Panc1 (cell line): ENCODE measurements around the gene NPAS3. TPM values are rescaled to one million over a fixed set of nuclear protein-coding genes. Genes with fewer than 3 reads are reported as not detected.

Experiments used
- ATAC-seq: fragments of 200-7000 bp; cut with Tn5 transposase; 2 replicates; pipeline ENCODE4 v1.9.1; 2020; ENCODE audit warnings: mild to moderate bottlenecking, moderate library complexity
- BruUV-seq: library from RNA; stranded (reverse); fragments of 400-500 nt; replicated peaks from 2 replicates; lab custom pipeline; 2021; lab: Mats Ljungman, UMichigan
- CTCF ChIA-PET: fragments of 300-600 bp; sonication (Branson Sonifier 250); formaldehyde crosslinking; loops from one replicate; lab custom pipeline; 2022; ENCODE audit warnings: antibody characterized with exemption; lab: Charles Lee
- POLR2A ChIA-PET: fragments of 300-600 bp; sonication (Branson Sonifier 250); formaldehyde crosslinking; loops from one replicate; lab custom pipeline; 2022; ENCODE audit warnings: antibody characterized with exemption; lab: Charles Lee
- DNase-seq: peaks from one replicate; pipeline ENCODE4 v3.0.0-alpha.2; 2010; ENCODE audit warnings: low read depth, low spot score
- H3K27ac ChIP-seq: 2 replicates; pipeline ENCODE4 v1.5.1; 2011; ENCODE audit warnings: mild to moderate bottlenecking, low read length, inconsistent platforms
- H3K27me3 ChIP-seq: fragments of 200-500 bp; sonication (Bioruptor generic); 2 replicates; pipeline ENCODE4 v1.6.0; 2014; ENCODE audit warnings: low read length, inconsistent platforms; ENCODE audit not compliant: control insufficient read depth, insufficient read depth
- H3K36me3 ChIP-seq: fragments of 200-500 bp; sonication (Bioruptor generic); 2 replicates; pipeline ENCODE4 v1.5.1; 2014; ENCODE audit warnings: inconsistent platforms, mild to moderate bottlenecking, low read length, moderate library complexity; ENCODE audit not compliant: control insufficient read depth, insufficient read depth
- H3K4me1 ChIP-seq: 2 replicates; pipeline ENCODE4 v1.5.1; 2011; ENCODE audit warnings: inconsistent platforms, mild to moderate bottlenecking, low read length, moderate library complexity; ENCODE audit not compliant: control insufficient read depth, insufficient read depth
- H3K4me3 ChIP-seq, 2 experiments: 2 replicates each; pipeline ENCODE4 v1.5.1; 2011 to 2012; ENCODE audit warnings: low read depth in 2 of 2, low read length in 2 of 2, mild to moderate bottlenecking in 2 of 2, inconsistent platforms in 1 of 2, moderate library complexity in 1 of 2
- H3K9me3 ChIP-seq: fragments of 200-500 bp; sonication (Bioruptor generic); 2 replicates; pipeline ENCODE4 v1.5.1; 2014; ENCODE audit warnings: low read depth, mild to moderate bottlenecking, inconsistent platforms, low read length, moderate library complexity; ENCODE audit not compliant: control insufficient read depth, insufficient read depth
- CTCF ChIP-seq: fragments of 450-650 bp; IDR thresholded peaks from 2 replicates; pipeline ENCODE4 v1.5.1; 2017; ENCODE audit warnings: mild to moderate bottlenecking
- POLR2AphosphoS5 ChIP-seq: IDR thresholded peaks from 2 replicates; pipeline ENCODE4 v1.6.1; 2012; ENCODE audit warnings: mild to moderate bottlenecking, low read depth, low read length, moderate library complexity
- REST ChIP-seq, 2 experiments: IDR thresholded peaks; 2 replicates each; pipeline ENCODE4 v1.6.1; 2011 to 2012; ENCODE audit warnings: low read depth in 2 of 2, control low read depth in 1 of 2, low read length in 1 of 2, mild to moderate bottlenecking in 1 of 2, moderate library complexity in 1 of 2; ENCODE audit not compliant: insufficient read depth in 1 of 2
- SIN3A ChIP-seq: IDR thresholded peaks from 2 replicates; pipeline ENCODE4 v1.6.1; 2012; ENCODE audit warnings: low read depth, mild to moderate bottlenecking, low read length, moderate library complexity, borderline replicate concordance; ENCODE audit not compliant: insufficient read depth
- TCF7L2 ChIP-seq: IDR thresholded peaks from 2 replicates; pipeline ENCODE4 v1.6.1; 2011; ENCODE audit warnings: mild to moderate bottlenecking, low read depth, low read length, inconsistent platforms
- in situ Hi-C: cut with HindIII; loops from 2 replicates; pipeline ENCODE4 v1.10.0; 2016; ENCODE audit warnings: low sequenced_read_pairs, low pct_unique_long_range_greater_than_20kb
- intact Hi-C: fragments of 100-400 bp; cut with micrococcal nuclease; formaldehyde crosslinking; loops from one replicate; pipeline ENCODE4 v1.10.0; 2022; ENCODE audit not compliant: unreplicated experiment
- total RNA-seq: library from RNA; stranded (reverse); gene quantifications from one replicate; pipeline ENCODE4 v1.2.1, GENCODE V29; 2021; ENCODE audit not compliant: unreplicated experiment

Gene NPAS3
- total RNA-seq, 1 experiment from 2014 or later: 0.23 TPM

GRCh38 chr14:33794791-33795305 lies 856.2 kb downstream of the NPAS3 start:
- Histone ChIP-seq H3K9me3 (no peaks in the 10 kb centered on the region), H3K36me3 (no peaks in the 10 kb centered on the region), H3K27ac (no peak overlapping the region), H3K4me3 (no peak overlapping the region), H3K27me3 (no peaks in the 10 kb centered on the region; the same call in 1 of the 2 replicates), H3K4me1 (no peaks in the 10 kb centered on the region)
- ChIA-PET POLR2A (no interaction called here), CTCF (interaction anchor here (0.7 kb wide), 1 partner anchor 21 kb away, joined by 4 read pairs; no protein-coding TSS in a partner anchor)
- DNase-seq: no peak
- in situ Hi-C loops (no loop called here), intact Hi-C loops (loop anchor here (5.0 kb wide), 1 partner anchor 1083 kb away; no protein-coding TSS in a partner anchor)
- no peak for ATAC-seq
- TF ChIP-seq POLR2AphosphoS5 (no peak), REST (IDR thresholded peaks at IDR 0.05; ENCODE audit: insufficient read depth in 1 of 2, low read depth in 2 of 2, low read length in 1 of 2) (no peak), CTCF (no peak), TCF7L2 (no peak)
- no TSS peak for BruUV-seq

- ATAC-seq: no peak
- CTCF ChIA-PET: no interaction called here
These were observed 857.7 kb downstream of the NPAS3 start for GRCh38 chr14:33796356-33796755.

More at GRCh38 chr14:33796356-33796755, 857.7 kb downstream of the NPAS3 start:
- no peak overlapping the region for H3K4me3 ChIP-seq
- in situ Hi-C loops (no loop called here), intact Hi-C loops (no loop called here)
- BruUV-seq: no TSS peak
- TF ChIP-seq TCF7L2 (no peak), CTCF (no peak), REST (IDR thresholded peaks at IDR 0.05; ENCODE audit: insufficient read depth in 1 of 2, low read depth in 2 of 2, low read length in 1 of 2) (no peak), SIN3A (no peak), POLR2AphosphoS5 (no peak)
- H3K27ac ChIP-seq: no peak overlapping the region
- H3K36me3 ChIP-seq: no peaks in the 10 kb centered on the region
- no peak for DNase-seq
- no peaks in the 10 kb centered on the region for H3K9me3 ChIP-seq
- no peaks in the 10 kb centered on the region for H3K4me1 ChIP-seq
- H3K27me3 ChIP-seq: no peaks in the 10 kb centered on the region; the same call in 1 of the 2 replicates
- POLR2A ChIA-PET: no interaction called here
